ENCODE data around the gene CFAP126. TPM values are rescaled to one million over a fixed set of nuclear protein-coding genes. Genes with fewer than 3 reads are reported as not detected.
"Not testable (repeated sequence)": the region's sequence is repeated elsewhere in the genome, so short reads cannot be mapped to it uniquely, and the experiment has no call there.

The CFAP126 gene
- polyA plus RNA-seq, 1 donor: 15.2 TPM

DNA sequence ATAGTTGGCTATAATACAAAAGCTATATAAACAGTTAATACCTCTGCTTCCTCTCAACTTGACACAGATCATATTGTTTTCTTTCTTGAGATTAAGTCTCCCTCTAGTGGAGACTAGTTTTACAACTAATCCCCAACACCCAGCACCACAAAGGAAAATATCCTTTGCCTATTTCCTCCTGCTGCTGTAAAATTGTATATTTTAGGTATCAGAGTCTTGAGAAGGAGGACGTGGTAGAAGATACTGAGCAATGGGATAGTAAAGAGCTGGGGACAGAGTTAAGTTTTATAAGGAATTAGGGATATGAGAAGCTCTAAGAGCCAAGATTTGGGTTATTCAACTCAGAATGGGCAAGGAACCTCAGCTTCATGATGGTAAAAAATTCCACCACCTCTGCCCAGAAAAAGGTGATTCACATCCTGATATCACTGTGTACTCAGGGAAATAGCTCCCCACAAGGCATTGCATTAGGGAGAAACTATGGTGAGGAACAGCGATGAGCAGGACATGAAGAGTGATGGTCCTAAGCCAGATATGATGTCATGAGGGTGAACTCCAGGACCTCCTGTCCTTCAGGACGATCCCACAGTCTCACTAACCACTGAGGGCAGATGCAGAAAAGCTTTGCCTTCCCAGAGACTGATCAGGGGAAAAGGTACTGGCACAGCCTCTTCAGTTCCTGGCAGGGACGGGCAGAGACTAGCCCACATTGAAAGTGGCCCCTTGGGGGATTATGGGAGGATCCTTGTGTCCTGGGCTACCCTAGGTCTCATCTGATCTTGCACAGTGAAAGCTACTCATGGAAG is 14.7 kb upstream of the CFAP126 start:
- DNase-seq: peak; percentile 57

DNA sequence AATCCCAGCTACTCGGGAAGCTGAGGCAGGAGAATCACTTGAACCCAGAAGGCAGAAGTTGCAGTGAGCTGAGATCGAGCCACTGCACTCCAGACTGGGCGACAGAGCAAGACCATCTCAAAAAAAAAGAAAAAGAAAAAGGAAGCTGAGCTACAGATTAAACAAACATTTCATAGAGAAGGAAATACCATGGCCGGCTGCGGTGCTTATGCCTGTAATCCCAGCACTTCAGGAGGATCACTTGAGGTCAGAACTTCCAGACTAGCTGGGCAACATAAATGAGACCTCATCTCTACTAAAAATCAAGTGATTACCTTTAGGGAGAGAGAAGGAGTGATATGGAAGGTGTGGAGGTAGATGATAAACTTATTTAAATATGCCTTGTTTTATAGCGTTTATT is 14.0 kb upstream of the CFAP126 start:
- no peak for DNase-seq

DNA sequence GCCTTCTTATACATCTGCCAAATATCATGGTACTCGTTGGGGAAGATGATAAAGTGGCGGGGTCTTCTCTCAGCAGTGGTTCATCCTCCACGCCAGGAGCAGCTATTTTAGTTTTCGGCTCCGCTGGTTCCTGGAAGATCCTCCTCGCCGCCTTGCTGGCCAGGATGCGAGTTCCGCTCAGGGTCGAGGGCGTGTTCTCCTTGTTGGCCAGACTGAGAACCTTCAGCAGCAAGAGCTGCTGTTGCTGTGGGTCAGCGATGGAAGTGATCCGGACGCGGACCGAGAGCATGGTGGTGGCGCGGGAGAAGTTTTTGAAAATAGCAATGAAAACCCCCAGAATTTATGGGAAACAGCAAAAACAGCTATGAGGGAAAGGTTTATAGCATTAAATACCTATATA is 11.4 kb upstream of the CFAP126 start:
- no peak for DNase-seq

DNA sequence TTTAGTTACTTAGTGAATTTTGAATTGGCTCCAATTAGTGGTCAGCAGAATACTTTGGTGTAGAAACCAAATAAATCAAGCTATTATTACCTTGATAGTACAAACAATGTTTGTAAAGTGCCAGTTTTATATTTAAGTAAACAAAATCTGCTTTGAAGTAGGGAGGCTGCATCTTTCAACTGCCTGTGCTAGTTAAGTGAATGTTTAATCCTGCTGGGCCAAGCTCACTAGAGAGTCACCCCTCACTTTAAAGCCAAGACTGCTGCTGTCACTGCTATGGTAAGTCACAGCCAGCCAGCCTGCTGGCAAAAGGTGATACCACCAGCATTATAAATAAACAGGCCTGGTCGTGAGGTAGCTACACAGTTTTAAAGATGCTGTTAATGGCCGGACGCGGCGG is 10.3 kb upstream of the CFAP126 start:
- no peak for DNase-seq

DNA sequence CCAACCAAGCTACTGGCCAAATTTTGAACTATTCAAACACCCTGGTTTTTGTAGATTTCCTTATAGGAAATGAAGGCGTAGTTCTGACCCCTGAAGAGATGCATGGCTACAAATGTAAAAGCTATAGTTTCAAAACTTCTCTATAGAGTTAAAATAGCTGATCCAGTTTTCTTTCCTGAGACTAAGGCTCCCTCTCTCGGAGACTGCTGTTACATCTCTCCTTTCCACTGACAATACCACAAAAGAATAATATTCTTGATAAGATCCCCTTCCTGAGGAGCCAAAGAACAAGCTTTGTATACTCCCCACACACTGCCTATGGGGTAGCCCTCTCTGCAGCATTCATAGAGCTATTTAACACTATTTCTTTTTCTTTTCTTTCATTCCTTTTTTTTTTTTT is 6.7 kb upstream of the CFAP126 start:
- no peak for DNase-seq

DNA sequence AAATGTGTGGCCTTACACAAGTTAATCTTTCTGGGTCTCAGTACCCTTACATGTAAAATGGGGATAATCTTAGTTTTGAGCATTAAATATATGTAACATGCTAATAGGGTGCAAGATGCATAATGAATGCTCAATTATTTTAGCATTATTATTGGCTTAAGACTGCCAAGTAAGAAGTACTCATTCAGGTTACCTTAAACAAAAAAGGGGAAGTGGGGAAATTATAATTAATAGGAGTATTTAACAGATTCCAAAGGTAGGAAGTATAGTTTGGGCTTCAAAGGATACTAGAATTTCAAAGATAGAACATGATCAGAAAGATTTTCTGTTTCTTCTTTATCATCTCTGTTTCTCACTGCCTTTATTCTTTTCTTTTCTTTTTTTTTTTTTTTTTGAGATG is 5.8 kb upstream of the CFAP126 start:
- no peak for DNase-seq

DNA sequence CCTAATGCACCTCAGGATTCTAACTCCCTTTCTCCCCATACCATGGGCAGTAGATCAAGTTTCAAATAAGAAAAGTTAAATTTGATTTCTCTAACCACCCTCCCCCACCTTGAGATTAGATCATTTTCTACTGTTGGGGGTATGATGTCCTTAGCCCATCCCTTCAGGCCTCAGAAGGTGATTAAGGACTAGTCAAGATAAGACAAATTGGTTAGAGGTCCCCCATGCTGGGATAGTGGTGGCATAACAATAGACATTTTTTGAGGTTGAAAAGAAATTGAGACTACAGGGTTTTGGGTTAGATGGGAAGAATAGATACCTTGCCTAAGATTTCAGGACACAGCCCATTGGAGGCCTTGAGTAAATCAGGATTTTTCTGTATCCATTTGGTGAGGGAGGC is 2.5 kb downstream of the CFAP126 start:
- DNase-seq: no peak

DNA sequence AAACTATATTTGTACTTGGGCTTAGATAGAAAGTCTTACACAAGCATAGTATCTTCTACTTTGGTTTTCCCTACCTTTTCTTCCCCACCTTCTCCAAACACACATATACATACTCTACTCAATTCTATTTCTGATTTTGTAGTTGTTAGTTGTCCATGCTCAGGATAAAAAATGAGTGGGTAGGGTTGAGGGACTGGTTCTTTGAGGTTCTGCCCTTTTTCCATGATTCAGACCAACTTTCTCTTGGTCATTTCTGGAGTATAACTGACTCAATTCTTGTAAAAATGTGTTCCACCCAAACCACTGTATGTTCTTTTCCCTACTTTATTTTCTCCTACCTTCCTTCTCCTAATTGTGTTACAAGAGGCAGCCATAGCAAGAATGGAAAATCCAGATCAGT is 3.3 kb downstream of the CFAP126 start:
- no peak for DNase-seq

DNA sequence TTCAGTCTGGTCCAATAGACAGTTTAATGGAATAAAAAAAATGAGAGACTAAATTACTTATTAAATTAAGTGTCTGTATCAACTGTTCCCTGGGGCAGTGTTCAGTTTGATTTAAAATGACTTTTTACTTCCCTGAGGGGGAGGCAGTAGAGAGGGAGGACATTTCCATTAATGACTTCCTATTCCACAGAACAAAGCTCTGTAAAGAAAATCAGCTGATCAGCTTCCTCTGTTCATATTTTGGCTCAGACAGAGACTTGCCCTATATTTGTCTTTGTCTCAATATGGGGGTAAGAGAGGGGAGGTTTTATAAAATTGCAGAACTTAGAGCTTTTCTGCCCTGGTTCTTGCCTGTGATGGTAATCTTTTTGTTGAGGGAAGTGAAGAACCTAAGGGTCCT is 8.4 kb downstream of the CFAP126 start:
- DNase-seq: peak; percentile 40

DNA sequence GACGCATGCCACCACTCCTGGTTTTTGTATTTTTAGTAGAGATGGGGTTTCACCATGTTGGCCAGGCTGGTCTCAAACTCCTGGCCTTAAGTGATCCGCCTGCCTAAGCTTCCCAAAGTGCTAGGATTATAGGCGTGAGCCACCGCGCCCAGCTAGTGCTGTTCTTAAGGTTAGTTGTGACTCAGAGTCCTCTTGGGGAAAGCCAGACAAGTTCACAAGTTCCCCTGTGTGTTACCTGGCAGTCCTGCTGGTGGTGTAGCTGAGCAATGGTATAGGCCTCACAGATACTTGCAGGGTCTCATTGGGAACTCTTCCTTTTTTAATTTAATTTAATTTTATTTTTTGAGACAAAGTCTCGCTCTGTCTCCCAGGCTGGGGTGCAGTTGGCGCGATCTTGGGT is 10.6 kb downstream of the CFAP126 start:
- no peak for DNase-seq

DNA sequence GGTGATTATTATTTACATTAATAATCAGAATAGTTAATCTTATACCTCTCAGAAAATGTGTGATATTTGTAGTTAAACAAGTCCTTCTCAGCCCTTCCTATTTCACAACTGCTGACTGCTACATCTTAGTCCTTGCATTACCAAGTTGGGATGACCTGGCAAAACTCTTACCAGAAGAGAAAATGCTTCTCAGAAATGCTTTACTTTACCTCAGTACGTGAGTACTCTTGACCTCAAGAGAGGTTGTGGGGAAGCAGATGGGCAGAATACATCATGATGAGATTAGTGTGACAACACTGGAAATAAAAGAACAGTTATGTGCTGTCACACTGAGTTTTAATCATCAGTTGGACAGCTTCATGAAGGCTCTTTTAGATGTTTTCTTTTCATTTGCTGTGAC is 16.2 kb downstream of the CFAP126 start:
- DNase-seq: no peak

DNA sequence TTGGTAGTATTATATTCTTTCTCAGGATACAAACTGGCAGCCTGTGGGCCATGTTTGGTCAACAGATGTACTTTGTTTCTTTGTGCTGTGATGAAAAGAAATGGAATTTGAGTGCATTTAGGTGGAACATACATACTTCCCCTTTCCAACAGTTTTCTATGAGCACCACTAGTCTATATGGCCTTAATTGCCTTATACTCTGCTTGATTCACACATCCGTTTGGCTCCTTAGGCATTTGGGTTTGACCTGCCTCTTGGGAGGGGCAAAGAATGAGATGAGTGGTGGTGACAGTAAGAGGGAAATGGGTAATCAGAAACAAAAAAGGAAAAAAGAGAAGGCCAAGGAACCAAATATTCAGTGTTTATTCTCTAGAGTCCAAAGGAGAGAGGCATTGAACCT is 17.0 kb downstream of the CFAP126 start:
- no peak for DNase-seq

DNA sequence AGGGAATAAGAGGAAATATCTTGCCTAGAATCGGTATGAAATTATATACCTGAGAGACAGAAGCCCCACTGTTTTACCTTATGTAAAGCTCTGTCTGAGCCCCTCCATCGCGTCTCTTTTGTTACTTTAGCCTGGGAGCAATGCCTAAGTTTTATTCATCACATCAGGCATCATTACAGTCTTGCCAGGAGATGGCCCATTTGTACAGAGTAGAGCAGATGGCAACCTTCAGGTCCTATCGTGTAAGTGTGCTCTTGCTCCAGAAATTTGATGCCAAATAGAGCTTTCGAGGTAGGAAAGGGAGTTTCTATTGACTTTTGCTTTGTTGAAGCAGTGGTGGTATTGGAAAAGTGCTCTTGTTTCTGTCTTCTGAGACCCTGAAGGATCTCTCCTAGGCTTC is 24.9 kb downstream of the CFAP126 start:
- no peak for DNase-seq

DNA sequence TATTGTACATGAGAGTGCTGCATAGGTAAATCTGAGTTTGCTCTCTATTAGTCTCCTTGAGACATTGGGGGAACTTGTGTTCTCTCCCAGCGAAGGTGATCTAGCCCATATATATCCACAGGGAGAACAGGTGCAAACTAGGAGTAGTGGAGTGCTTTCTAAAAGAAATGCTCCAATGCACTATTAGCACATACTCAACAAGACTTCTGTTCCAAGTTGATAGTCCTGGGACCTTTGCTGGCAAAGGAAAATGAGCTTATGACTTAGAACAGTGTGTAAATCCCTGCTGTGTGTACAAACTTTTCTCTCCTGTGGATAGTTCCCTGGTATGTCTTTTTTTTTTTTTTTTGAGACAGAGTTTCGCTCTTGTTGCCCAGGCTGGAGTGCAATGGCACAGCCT is 25.5 kb downstream of the CFAP126 start:
- no peak for DNase-seq

DNA sequence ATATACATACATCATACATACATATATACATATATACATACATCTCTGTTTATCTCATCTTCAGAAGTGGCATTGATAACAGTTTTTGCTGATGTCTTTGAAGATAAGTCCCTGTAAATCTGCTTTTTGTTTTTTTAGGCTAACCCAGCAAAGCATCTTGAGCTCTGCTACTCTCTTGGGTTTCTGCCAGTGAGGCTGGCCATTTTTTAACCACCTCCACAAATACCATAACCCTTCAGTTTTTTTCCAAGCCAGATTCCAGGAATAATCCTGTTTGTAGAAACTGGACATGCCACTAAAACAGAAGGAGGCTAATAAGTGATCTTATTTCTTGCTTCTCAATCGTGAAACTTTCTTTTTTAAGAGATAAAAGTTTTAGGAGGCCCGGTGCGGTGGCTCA is 31.9 kb downstream of the CFAP126 start:
- no peak for DNase-seq

DNA sequence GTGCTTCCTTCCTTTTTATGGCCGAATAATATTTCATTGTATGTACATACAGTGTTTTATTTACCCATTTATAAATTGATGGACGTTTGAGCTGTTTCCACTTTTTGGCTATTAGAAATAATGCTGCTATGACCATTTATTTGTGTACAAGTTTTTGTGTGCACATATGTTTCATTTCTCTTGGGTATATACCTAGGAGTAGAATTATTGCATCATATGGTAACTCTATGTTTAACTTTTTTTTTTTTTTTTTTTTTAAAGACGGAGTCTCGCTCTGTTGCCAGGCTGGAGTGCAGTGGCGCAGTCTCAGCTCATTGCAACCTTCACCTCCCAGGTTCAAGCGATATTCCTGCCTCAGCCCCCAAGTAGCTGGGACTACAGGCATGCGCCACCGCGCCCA is 34.5 kb downstream of the CFAP126 start:
- no peak for DNase-seq

DNA sequence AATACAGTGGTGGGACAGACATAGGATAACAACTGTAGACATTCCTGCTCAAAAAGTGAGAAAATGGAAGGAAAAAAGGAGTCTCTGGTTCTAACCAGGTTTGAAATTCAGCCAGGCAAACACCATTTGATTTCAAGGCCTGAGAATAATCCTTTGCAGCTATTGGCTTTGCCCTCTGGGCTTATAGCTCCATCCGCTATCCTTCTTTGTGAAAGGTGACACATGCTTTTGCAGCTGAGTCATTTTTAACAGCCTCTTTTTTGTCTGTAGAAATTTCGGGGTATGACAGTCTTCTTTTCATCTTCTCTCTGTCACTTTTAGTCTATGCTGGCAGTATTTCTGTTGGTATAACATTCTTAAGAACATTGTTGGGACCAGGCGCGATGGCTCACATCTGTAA is 37.3 kb downstream of the CFAP126 start:
- DNase-seq: no peak

DNA sequence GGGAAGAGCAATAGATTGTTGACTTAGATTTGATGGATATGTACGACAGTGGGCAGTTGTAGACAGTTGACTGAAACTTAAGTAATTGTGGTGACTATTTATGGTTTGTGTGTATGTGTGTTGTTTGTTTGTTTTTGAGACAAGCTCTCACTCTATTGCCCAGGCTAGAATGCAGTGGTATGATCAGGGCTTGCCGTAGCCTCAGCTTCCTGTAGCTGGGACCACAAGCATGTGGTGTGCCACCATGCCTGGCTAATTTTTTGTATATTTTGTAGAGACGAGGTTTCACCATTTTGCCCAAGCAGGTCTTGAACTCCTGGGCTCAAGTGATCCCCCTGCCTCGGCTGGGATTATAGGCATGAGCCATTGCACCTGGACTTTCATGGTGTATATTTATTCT is 43.7 kb downstream of the CFAP126 start:
- DNase-seq: no peak

DNA sequence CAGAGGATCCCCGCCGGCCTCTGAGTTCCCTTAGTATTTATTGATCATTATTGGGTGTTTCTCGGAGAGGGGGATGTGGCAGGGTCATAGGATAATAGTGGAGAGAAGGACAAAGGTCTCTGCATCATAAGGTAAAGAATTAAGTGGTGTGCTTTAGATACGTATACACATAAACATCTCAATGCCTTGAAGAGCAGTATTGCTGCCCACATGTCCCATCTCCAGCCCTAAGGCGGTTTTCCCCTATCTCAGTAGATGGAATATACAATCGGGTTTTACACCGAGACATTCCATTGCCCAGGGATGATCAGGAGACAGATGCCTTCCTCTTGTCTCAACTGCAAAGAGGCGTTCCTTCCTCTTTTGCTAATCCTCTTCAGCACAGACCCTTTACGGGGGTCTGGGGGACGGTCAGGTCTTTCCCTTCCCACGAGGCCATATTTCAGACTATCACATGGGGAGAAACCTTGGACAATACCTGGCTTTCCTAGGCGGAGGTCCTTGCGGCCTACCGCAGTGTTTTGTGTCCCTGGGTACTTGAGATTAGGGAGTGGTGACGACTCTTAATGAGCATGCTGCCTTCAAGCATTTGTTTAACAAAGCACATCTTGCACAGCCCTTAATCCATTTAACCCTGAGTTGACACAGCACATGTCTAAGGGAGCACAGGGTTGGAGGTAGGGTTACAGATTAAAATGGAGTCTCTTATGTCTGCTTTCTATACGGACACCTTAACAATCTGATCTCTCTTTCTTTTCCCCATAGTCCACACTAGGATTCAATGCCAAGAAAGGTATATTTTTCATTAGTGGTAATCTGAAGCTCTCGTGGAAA is 51.6 kb downstream of the CFAP126 start:
- not testable (repeated sequence) for DNase-seq
